SK-N-SH (cell line): ENCODE measurements around the gene BRCA2. TPM values are rescaled to one million over a fixed set of nuclear protein-coding genes. Genes with fewer than 3 reads are reported as not detected.

Experiments used
- CTCF ChIA-PET: fragments of 300-600, 350-600 bp; formaldehyde crosslinking; extraction: SDS; loops from one replicate; lab custom pipeline; 2021; lab: Yijun Ruan, JAX
- POLR2A ChIA-PET: fragments of 350-600 bp; sonication (Branson Sonifier 250); formaldehyde crosslinking; extraction: SDS; loops from one replicate; lab custom pipeline; 2020; ENCODE audit warnings: antibody characterized with exemption, inconsistent platforms; lab: Yijun Ruan, JAX
- DNase-seq: peaks from one replicate; pipeline ENCODE4 v3.0.0; 2012
- H2AFZ ChIP-seq: fragments of 200-600 bp; sonication (generic); 2 replicates; pipeline ENCODE4 v1.8.1; 2016; ENCODE audit warnings: antibody characterized with exemption, mild to moderate bottlenecking, low read depth
- H3F3A ChIP-seq: fragments of 200-600 bp; sonication (generic); replicated peaks from 2 replicates; pipeline ENCODE3; 2016; ENCODE audit warnings: antibody characterized with exemption, mild to moderate bottlenecking; ENCODE audit not compliant: insufficient read depth
- H3K27ac ChIP-seq, 2 experiments: fragments of 200-500 bp in 1 of 2; fragments of 200-600 bp in 1 of 2; sonication (Bioruptor generic) in 1 of 2; sonication (generic), shearing (Covaris generic) in 1 of 2; 2 replicates each; pipeline versions ENCODE4 v1.5.1 to v1.6.1; 2014 to 2016; ENCODE audit warnings: low read depth in 2 of 2, inconsistent platforms in 1 of 2, low read length in 1 of 2, mild to moderate bottlenecking in 1 of 2, mixed read lengths in 1 of 2
- H3K27me3 ChIP-seq: fragments of 200-600 bp; sonication (generic), shearing (Covaris generic); 2 replicates; pipeline ENCODE4 v1.6.1; 2016; ENCODE audit warnings: mixed run types; ENCODE audit not compliant: insufficient read depth
- H3K36me3 ChIP-seq, 2 experiments: fragments of 200-500 bp in 1 of 2; fragments of 200-600 bp in 1 of 2; sonication (Bioruptor generic) in 1 of 2; sonication (generic) in 1 of 2; replicated peaks in 1 of 2; 2 replicates each; pipeline versions ENCODE3 to v1.5.1; 2014 to 2016; ENCODE audit warnings: low read length in 1 of 2, mild to moderate bottlenecking in 1 of 2; ENCODE audit not compliant: insufficient read depth in 2 of 2, control insufficient read depth in 1 of 2
- H3K4me1 ChIP-seq, 2 experiments: fragments of 200-500 bp in 1 of 2; fragments of 200-600 bp in 1 of 2; sonication (Bioruptor generic) in 1 of 2; sonication (generic), shearing (Covaris generic) in 1 of 2; 2 replicates each; pipeline versions ENCODE4 v1.5.1 to v1.6.1; 2014 to 2016; ENCODE audit warnings: low read depth in 1 of 2, low read length in 1 of 2, mixed run types in 1 of 2; ENCODE audit not compliant: insufficient read depth in 2 of 2, control insufficient read depth in 1 of 2
- H3K4me2 ChIP-seq: fragments of 200-600 bp; sonication (generic), shearing (Covaris generic); 2 replicates; pipeline ENCODE4 v1.6.1; 2017; ENCODE audit warnings: mixed run types
- H3K4me3 ChIP-seq, 2 experiments: fragments of 200-500 bp in 1 of 2; fragments of 200-600 bp in 1 of 2; sonication (Bioruptor generic) in 1 of 2; sonication (generic), shearing (Covaris generic) in 1 of 2; 2 replicates each; pipeline versions ENCODE4 v1.5.1 to v1.8.1; 2014 to 2016; ENCODE audit warnings: low read depth in 2 of 2, inconsistent platforms in 1 of 2, low read length in 1 of 2, mild to moderate bottlenecking in 1 of 2, mixed read lengths in 1 of 2, moderate library complexity in 1 of 2
- H3K79me2 ChIP-seq: fragments of 200-600 bp; sonication (generic); 2 replicates; pipeline ENCODE4 v1.8.1; 2017; ENCODE audit warnings: mild to moderate bottlenecking; ENCODE audit not compliant: insufficient read depth
- H3K9ac ChIP-seq: fragments of 200-600 bp; sonication (generic); 2 replicates; pipeline ENCODE4 v1.6.1; 2017; ENCODE audit warnings: mixed run types
- H3K9me2 ChIP-seq: fragments of 200-600 bp; sonication (generic); 2 replicates; pipeline ENCODE4 v1.6.1; 2017; ENCODE audit warnings: mixed run types
- H3K9me3 ChIP-seq: fragments of 200-600 bp; sonication (generic); 2 replicates; pipeline ENCODE4 v1.6.1; 2017; ENCODE audit warnings: mixed run types, mild to moderate bottlenecking, moderate library complexity
- H4K20me1 ChIP-seq: fragments of 200-600 bp; sonication (generic); 2 replicates; pipeline ENCODE4 v1.6.1; 2017; ENCODE audit warnings: mild to moderate bottlenecking, mixed run types; ENCODE audit not compliant: insufficient read depth
- CHD2 ChIP-seq: fragments of 150-350 bp; IDR thresholded peaks from 2 replicates; pipeline ENCODE4 v1.6.1; 2018; ENCODE audit warnings: low read length; ENCODE audit not compliant: partially characterized antibody
- ELF1 ChIP-seq: IDR thresholded peaks from 2 replicates; pipeline ENCODE4 v1.4.0; 2012
- FOSL2 ChIP-seq: IDR thresholded peaks from 2 replicates; pipeline ENCODE4 v1.4.0; 2012; ENCODE audit warnings: low read depth, mild to moderate bottlenecking, moderate library complexity, borderline replicate concordance
- FOXJ3 ChIP-seq: sonication (generic); formaldehyde crosslinking; IDR thresholded peaks from 2 replicates; pipeline ENCODE4 v1.5.1; 2020; ENCODE audit warnings: mild to moderate bottlenecking, missing genetic modification reagents
- IRF3 ChIP-seq: fragments of 150-350 bp; IDR thresholded peaks from 2 replicates; pipeline ENCODE4 v1.6.1; 2016; ENCODE audit warnings: mild to moderate bottlenecking, low read depth, low read length
- JUND ChIP-seq: IDR thresholded peaks from 2 replicates; pipeline ENCODE4 v1.4.0; 2012
- MXI1 ChIP-seq: IDR thresholded peaks from 2 replicates; pipeline ENCODE4 v1.6.1; 2012; ENCODE audit warnings: mild to moderate bottlenecking, low read depth, low read length, improper control_type of control experiment
- NFIC ChIP-seq: IDR thresholded peaks from 2 replicates; pipeline ENCODE4 v1.4.0; 2012; ENCODE audit warnings: borderline replicate concordance
- NRF1 ChIP-seq: IDR thresholded peaks from 2 replicates; pipeline ENCODE4 v1.6.1; 2012; ENCODE audit warnings: low read depth, mild to moderate bottlenecking, low read length
- POLR2AphosphoS5 ChIP-seq: IDR thresholded peaks from 2 replicates; pipeline ENCODE4 v1.6.1; 2012; ENCODE audit warnings: low read depth, low read length
- REST ChIP-seq: IDR thresholded peaks from 2 replicates; pipeline ENCODE4 v1.6.1; 2012; ENCODE audit warnings: mild to moderate bottlenecking, low read depth, low read length, moderate library complexity
- RFX5 ChIP-seq: IDR thresholded peaks from 2 replicates; pipeline ENCODE4 v1.6.1; 2012; ENCODE audit warnings: mild to moderate bottlenecking, improper control_type of control experiment, low read length
- RXRA ChIP-seq: IDR thresholded peaks from 2 replicates; pipeline ENCODE4 v1.4.0; 2012; ENCODE audit warnings: low read depth, mild to moderate bottlenecking, borderline replicate concordance
- SMC3 ChIP-seq: IDR thresholded peaks from 2 replicates; pipeline ENCODE4 v1.6.1; 2012; ENCODE audit warnings: low read depth, low read length, improper control_type of control experiment
- TAF1 ChIP-seq: IDR thresholded peaks from 2 replicates; pipeline ENCODE4 v1.6.1; 2012; ENCODE audit warnings: low read depth, mild to moderate bottlenecking, low read length, moderate library complexity, borderline replicate concordance
- USF2 ChIP-seq: fragments of 150-350 bp; IDR thresholded peaks from 2 replicates; pipeline ENCODE4 v1.6.1; 2017; ENCODE audit warnings: antibody characterized with exemption, low read length, low read depth, borderline replicate concordance
- YY1 ChIP-seq: IDR thresholded peaks from 2 replicates; pipeline ENCODE4 v1.4.0; 2012; ENCODE audit warnings: low read depth, mild to moderate bottlenecking
- WGBS: methylation state at CpG from one replicate; pipeline ENCODE4 v1.1.6; 2017; ENCODE audit warnings: low lambda C conversion rate; 5-methylcytosine and 5-hydroxymethylcytosine counted together
- polyA plus RNA-seq, 3 experiments: library from polyadenylated mRNA; depleted of rRNA; stranded (reverse); fragments of >200 nt; gene quantifications; 2 replicates each; pipeline ENCODE4 v1.2.3, GENCODE V29; 2012

The BRCA2 gene
- polyA plus RNA-seq, 1 of the 3 experiments (the other 2 are of a cell fraction), result 1.6 TPM

- no peak overlapping the region for H2AFZ ChIP-seq
- H3K4me1 ChIP-seq, result no peaks in the 10 kb centered on the region
- no peaks in the 10 kb centered on the region for H4K20me1 ChIP-seq
- H3K27me3 ChIP-seq, result no peaks in the 10 kb centered on the region
- no peaks in the 10 kb centered on the region for H3K36me3 ChIP-seq
- ChIA-PET POLR2A (no interaction called here), CTCF (no interaction called here)
- H3K9ac ChIP-seq, result no peak overlapping the region
- H3K9me2 ChIP-seq, result no peaks in the 10 kb centered on the region
- H3K79me2 ChIP-seq, result no peaks in the 10 kb centered on the region
- no peaks in the 10 kb centered on the region for H3F3A ChIP-seq
- no peak for TF ChIP-seq FOSL2
- H3K9me3 ChIP-seq, result peaks cover 5% of the 10 kb centered on the region; the same call in 1 of the 2 replicates
- no peak overlapping the region for H3K4me2 ChIP-seq
- DNase-seq, result no peak
- H3K27ac ChIP-seq, result no peak overlapping the region
- no peak overlapping the region for H3K4me3 ChIP-seq
These were observed 132.8 kb downstream of the BRCA2 start for GRCh38 chr13:32447894-32448623.

- TF ChIP-seq FOXJ3 (no peak), POLR2AphosphoS5 (no peak), SMC3 (no peak), NRF1 (no peak), MXI1 (no peak), REST (no peak), ELF1 (no peak), RFX5 (no peak), IRF3 (no peak), YY1 (no peak), JUND (no peak), CHD2 (no peak), NFIC (no peak), TAF1 (no peak), RXRA (no peak), USF2 (no peak)
- Histone ChIP-seq H3K4me2 (no peak overlapping the region), H3F3A (no peaks in the 10 kb centered on the region), H3K27ac (no peak overlapping the region), H3K4me1 (no peaks in the 10 kb centered on the region), H4K20me1 (no peaks in the 10 kb centered on the region), H3K79me2 (no peaks in the 10 kb centered on the region), H3K9me2 (no peaks in the 10 kb centered on the region), H3K36me3 (no peaks in the 10 kb centered on the region), H2AFZ (no peak overlapping the region), H3K9me3 (peaks cover 5% of the 10 kb centered on the region; the same call in 1 of the 2 replicates), H3K9ac (no peak overlapping the region), H3K4me3 (no peak overlapping the region), H3K27me3 (no peaks in the 10 kb centered on the region)
- ChIA-PET POLR2A (no interaction called here), CTCF (no interaction called here)
- DNase-seq, result no peak
- 97% methylated on average over 1 of the region's 1 CpG for WGBS
These were observed 133.7 kb downstream of the BRCA2 start for GRCh38 chr13:32448972-32449371.
